Measurements from ENCODE around the gene DHX35. TPM values are rescaled to one million over a fixed set of nuclear protein-coding genes. Genes with fewer than 3 reads are reported as not detected.

Gene DHX35
- total and polyA plus RNA-seq, 7 donors = 3.4 to 11.9 (median 5.8) TPM

GRCh38 chr20:39041067-39041466, 78.9 kb downstream of the DHX35 start:
- intact Hi-C loops (cut with DNase I) = loop anchor here in 1 of 2 donors (10.0 kb wide), 1 partner anchor 116 kb away; the partner anchor contains the start of gene FAM83D
- Histone ChIP-seq H3K27ac (no peak overlapping the region), H3K27me3 (ENCODE audit: insufficient read depth in 3 of 3, low read length in 2 of 3) (no peaks in the 10 kb centered on the region), H3K9me3 (no peaks in the 10 kb centered on the region), H3K4me1 (no peaks in the 10 kb centered on the region), H3K4me3 (no peak overlapping the region), H3K36me3 (ENCODE audit: insufficient read depth in 1 of 2, low read depth in 1 of 2) (peaks cover 2 to 67% of the 10 kb centered on the region in 2 donors)
- DNase-seq = no peak
- ATAC-seq = no peak
- no peak for TF ChIP-seq CTCF (IDR thresholded peaks at IDR 0.05)
- 93 to 94% (median 93%) methylated on average over 7 of the region's 7 CpGs for WGBS, 3 donors

GRCh38 chr20:39042279-39043150, 80.4 kb downstream of the DHX35 start:
- no peak for TF ChIP-seq CTCF (IDR thresholded peaks at IDR 0.05)
- peaks cover 0 to 56% of the 10 kb centered on the region in 2 donors for H3K36me3 ChIP-seq (ENCODE audit: insufficient read depth in 1 of 2, low read depth in 1 of 2)
- no peaks in the 10 kb centered on the region for H3K9me3 ChIP-seq
- no peaks in the 10 kb centered on the region for H3K27me3 ChIP-seq (ENCODE audit: insufficient read depth in 3 of 3, low read length in 2 of 3)
- ATAC-seq (no peak), DNase-seq (no peak)
- H3K27ac ChIP-seq = no peak overlapping the region
- H3K4me3 ChIP-seq = no peak overlapping the region
- WGBS, 3 donors = 82 to 88% (median 83%) methylated on average over 15 of the region's 15 CpGs
- no peaks in the 10 kb centered on the region for H3K4me1 ChIP-seq
- intact Hi-C loops (cut with DNase I) = loop anchor here in 1 of 2 donors (10.0 kb wide), 1 partner anchor 118 kb away; the partner anchor contains the start of gene FAM83D

GRCh38 chr20:39044501-39044900, 82.4 kb downstream of the DHX35 start:
- Histone ChIP-seq H3K27me3 (ENCODE audit: insufficient read depth in 3 of 3, low read length in 2 of 3) (no peaks in the 10 kb centered on the region), H3K27ac (no peak overlapping the region), H3K9me3 (no peaks in the 10 kb centered on the region), H3K4me3 (no peak overlapping the region), H3K4me1 (no peaks in the 10 kb centered on the region), H3K36me3 (ENCODE audit: insufficient read depth in 1 of 2, low read depth in 1 of 2) (peaks cover 0 to 36% of the 10 kb centered on the region in 2 donors)
- TF ChIP-seq CTCF (IDR thresholded peaks at IDR 0.05) = no peak
- intact Hi-C loops (cut with DNase I) = loop anchor here in 1 of 2 donors (10.0 kb wide), 1 partner anchor 120 kb away; the partner anchor contains the start of gene FAM83D
- no peak for DNase-seq
- WGBS, 3 donors = 97 to 99% (median 98%) methylated on average over 6 of the region's 6 CpGs
- no peak for ATAC-seq

- Histone ChIP-seq H3K36me3 (ENCODE audit: insufficient read depth in 1 of 2, low read depth in 1 of 2) (peaks cover 0 to 24% of the 10 kb centered on the region in 2 donors), H3K4me1 (peaks cover 4% of the 10 kb centered on the region), H3K27ac (no peak overlapping the region), H3K4me3 (no peak overlapping the region), H3K27me3 (ENCODE audit: insufficient read depth in 3 of 3, low read length in 2 of 3) (no peaks in the 10 kb centered on the region), H3K9me3 (no peaks in the 10 kb centered on the region)
- intact Hi-C loops (cut with DNase I) = loop anchor here in 1 of 2 donors (5.0 to 10.0 kb wide), 2 partner anchors 37 to 121 kb away; partner anchors contain the start of gene FAM83D
- no peak for ATAC-seq
- DNase-seq = no peak
- WGBS, 3 donors = 71 to 75% (median 74%) methylated on average over 8 of the region's 8 CpGs
- no peak for TF ChIP-seq CTCF (IDR thresholded peaks at IDR 0.05)
Measured at GRCh38 chr20:39045676-39046075, 83.5 kb downstream of the DHX35 start.
